SK-N-SH (cell line): ENCODE measurements around the gene CLEC2D. TPM values are rescaled to one million over a fixed set of nuclear protein-coding genes. Genes with fewer than 3 reads are reported as not detected.

Experiments
- CTCF ChIA-PET: fragments of 300-600, 350-600 bp; formaldehyde crosslinking; extraction: SDS; loops from one replicate; lab custom pipeline; 2021; lab: Yijun Ruan, JAX
- POLR2A ChIA-PET: fragments of 350-600 bp; sonication (Branson Sonifier 250); formaldehyde crosslinking; extraction: SDS; loops from one replicate; lab custom pipeline; 2020; ENCODE audit warnings: antibody characterized with exemption, inconsistent platforms; lab: Yijun Ruan, JAX
- DNase-seq: peaks from one replicate; pipeline ENCODE4 v3.0.0; 2012
- H2AFZ ChIP-seq: fragments of 200-600 bp; sonication (generic); 2 replicates; pipeline ENCODE4 v1.8.1; 2016; ENCODE audit warnings: antibody characterized with exemption, mild to moderate bottlenecking, low read depth
- H3F3A ChIP-seq: fragments of 200-600 bp; sonication (generic); replicated peaks from 2 replicates; pipeline ENCODE3; 2016; ENCODE audit warnings: antibody characterized with exemption, mild to moderate bottlenecking; ENCODE audit not compliant: insufficient read depth
- H3K27ac ChIP-seq, 2 experiments: fragments of 200-500 bp in 1 of 2; fragments of 200-600 bp in 1 of 2; sonication (Bioruptor generic) in 1 of 2; sonication (generic), shearing (Covaris generic) in 1 of 2; 2 replicates each; pipeline versions ENCODE4 v1.5.1 to v1.6.1; 2014 to 2016; ENCODE audit warnings: low read depth in 2 of 2, inconsistent platforms in 1 of 2, low read length in 1 of 2, mild to moderate bottlenecking in 1 of 2, mixed read lengths in 1 of 2
- H3K27me3 ChIP-seq: fragments of 200-600 bp; sonication (generic), shearing (Covaris generic); 2 replicates; pipeline ENCODE4 v1.6.1; 2016; ENCODE audit warnings: mixed run types; ENCODE audit not compliant: insufficient read depth
- H3K36me3 ChIP-seq, 2 experiments: fragments of 200-500 bp in 1 of 2; fragments of 200-600 bp in 1 of 2; sonication (Bioruptor generic) in 1 of 2; sonication (generic) in 1 of 2; replicated peaks in 1 of 2; 2 replicates each; pipeline versions ENCODE3 to v1.5.1; 2014 to 2016; ENCODE audit warnings: low read length in 1 of 2, mild to moderate bottlenecking in 1 of 2; ENCODE audit not compliant: insufficient read depth in 2 of 2, control insufficient read depth in 1 of 2
- H3K4me1 ChIP-seq, 2 experiments: fragments of 200-500 bp in 1 of 2; fragments of 200-600 bp in 1 of 2; sonication (Bioruptor generic) in 1 of 2; sonication (generic), shearing (Covaris generic) in 1 of 2; 2 replicates each; pipeline versions ENCODE4 v1.5.1 to v1.6.1; 2014 to 2016; ENCODE audit warnings: low read depth in 1 of 2, low read length in 1 of 2, mixed run types in 1 of 2; ENCODE audit not compliant: insufficient read depth in 2 of 2, control insufficient read depth in 1 of 2
- H3K4me2 ChIP-seq: fragments of 200-600 bp; sonication (generic), shearing (Covaris generic); 2 replicates; pipeline ENCODE4 v1.6.1; 2017; ENCODE audit warnings: mixed run types
- H3K4me3 ChIP-seq, 2 experiments: fragments of 200-500 bp in 1 of 2; fragments of 200-600 bp in 1 of 2; sonication (Bioruptor generic) in 1 of 2; sonication (generic), shearing (Covaris generic) in 1 of 2; 2 replicates each; pipeline versions ENCODE4 v1.5.1 to v1.8.1; 2014 to 2016; ENCODE audit warnings: low read depth in 2 of 2, inconsistent platforms in 1 of 2, low read length in 1 of 2, mild to moderate bottlenecking in 1 of 2, mixed read lengths in 1 of 2, moderate library complexity in 1 of 2
- H3K79me2 ChIP-seq: fragments of 200-600 bp; sonication (generic); 2 replicates; pipeline ENCODE4 v1.8.1; 2017; ENCODE audit warnings: mild to moderate bottlenecking; ENCODE audit not compliant: insufficient read depth
- H3K9ac ChIP-seq: fragments of 200-600 bp; sonication (generic); 2 replicates; pipeline ENCODE4 v1.6.1; 2017; ENCODE audit warnings: mixed run types
- H3K9me2 ChIP-seq: fragments of 200-600 bp; sonication (generic); 2 replicates; pipeline ENCODE4 v1.6.1; 2017; ENCODE audit warnings: mixed run types
- H3K9me3 ChIP-seq: fragments of 200-600 bp; sonication (generic); 2 replicates; pipeline ENCODE4 v1.6.1; 2017; ENCODE audit warnings: mixed run types, mild to moderate bottlenecking, moderate library complexity
- H4K20me1 ChIP-seq: fragments of 200-600 bp; sonication (generic); 2 replicates; pipeline ENCODE4 v1.6.1; 2017; ENCODE audit warnings: mild to moderate bottlenecking, mixed run types; ENCODE audit not compliant: insufficient read depth
- CHD2 ChIP-seq: fragments of 150-350 bp; IDR thresholded peaks from 2 replicates; pipeline ENCODE4 v1.6.1; 2018; ENCODE audit warnings: low read length; ENCODE audit not compliant: partially characterized antibody
- EP300 ChIP-seq, 2 experiments: IDR thresholded peaks; 2 replicates each; pipeline versions ENCODE4 v1.4.0 to v1.6.1; 2012; ENCODE audit warnings: borderline replicate concordance in 1 of 2, low read depth in 1 of 2, low read length in 1 of 2
- EZH2phosphoT487 ChIP-seq: fragments of 200-600 bp; sonication (generic); IDR thresholded peaks from 2 replicates; pipeline ENCODE4 v1.6.1; 2017; ENCODE audit warnings: low read depth, mixed run types, mild to moderate bottlenecking, antibody characterized with exemption, moderate library complexity, borderline replicate concordance
- FOXJ3 ChIP-seq: sonication (generic); formaldehyde crosslinking; IDR thresholded peaks from 2 replicates; pipeline ENCODE4 v1.5.1; 2020; ENCODE audit warnings: mild to moderate bottlenecking, missing genetic modification reagents
- FOXM1 ChIP-seq: IDR thresholded peaks from 2 replicates; pipeline ENCODE4 v1.4.0; 2012; ENCODE audit warnings: low read depth, mild to moderate bottlenecking
- GATA2 ChIP-seq: sonication (generic); formaldehyde crosslinking; IDR thresholded peaks from 2 replicates; pipeline ENCODE4 v1.5.0; 2020; ENCODE audit warnings: mild to moderate bottlenecking, missing genetic modification reagents
- JUND ChIP-seq: IDR thresholded peaks from 2 replicates; pipeline ENCODE4 v1.4.0; 2012
- MXI1 ChIP-seq: IDR thresholded peaks from 2 replicates; pipeline ENCODE4 v1.6.1; 2012; ENCODE audit warnings: mild to moderate bottlenecking, low read depth, low read length, improper control_type of control experiment
- NFIC ChIP-seq: IDR thresholded peaks from 2 replicates; pipeline ENCODE4 v1.4.0; 2012; ENCODE audit warnings: borderline replicate concordance
- POLR2AphosphoS5 ChIP-seq: IDR thresholded peaks from 2 replicates; pipeline ENCODE4 v1.6.1; 2012; ENCODE audit warnings: low read depth, low read length
- RFX5 ChIP-seq: IDR thresholded peaks from 2 replicates; pipeline ENCODE4 v1.6.1; 2012; ENCODE audit warnings: mild to moderate bottlenecking, improper control_type of control experiment, low read length
- TAF1 ChIP-seq: IDR thresholded peaks from 2 replicates; pipeline ENCODE4 v1.6.1; 2012; ENCODE audit warnings: low read depth, mild to moderate bottlenecking, low read length, moderate library complexity, borderline replicate concordance
- TCF12 ChIP-seq: IDR thresholded peaks from 2 replicates; pipeline ENCODE4 v1.4.0; 2012
- YY1 ChIP-seq: IDR thresholded peaks from 2 replicates; pipeline ENCODE4 v1.4.0; 2012; ENCODE audit warnings: low read depth, mild to moderate bottlenecking
- polyA plus RNA-seq, 3 experiments: library from polyadenylated mRNA; depleted of rRNA; stranded (reverse); fragments of >200 nt; gene quantifications; 2 replicates each; pipeline ENCODE4 v1.2.3, GENCODE V29; 2012
- TF ChIP-seq, protein P1 (sequence below): fragments of 150-350 bp; IDR thresholded peaks from 2 replicates; pipeline ENCODE4 v1.6.1; 2016; ENCODE audit warnings: mild to moderate bottlenecking, low read depth, low read length
- TF ChIP-seq, protein P2 (sequence below): fragments of 150-350 bp; IDR thresholded peaks from 2 replicates; pipeline ENCODE4 v1.6.1; 2017; ENCODE audit warnings: antibody characterized with exemption, low read length, low read depth, borderline replicate concordance
- TF ChIP-seq, protein P3 (sequence below): IDR thresholded peaks from 2 replicates; pipeline ENCODE4 v1.4.0; 2012; ENCODE audit warnings: low read depth, borderline replicate concordance

Gene CLEC2D
- polyA plus RNA-seq, 1 of the 3 experiments (the other 2 are of a cell fraction), result 0.81 TPM

DNA sequence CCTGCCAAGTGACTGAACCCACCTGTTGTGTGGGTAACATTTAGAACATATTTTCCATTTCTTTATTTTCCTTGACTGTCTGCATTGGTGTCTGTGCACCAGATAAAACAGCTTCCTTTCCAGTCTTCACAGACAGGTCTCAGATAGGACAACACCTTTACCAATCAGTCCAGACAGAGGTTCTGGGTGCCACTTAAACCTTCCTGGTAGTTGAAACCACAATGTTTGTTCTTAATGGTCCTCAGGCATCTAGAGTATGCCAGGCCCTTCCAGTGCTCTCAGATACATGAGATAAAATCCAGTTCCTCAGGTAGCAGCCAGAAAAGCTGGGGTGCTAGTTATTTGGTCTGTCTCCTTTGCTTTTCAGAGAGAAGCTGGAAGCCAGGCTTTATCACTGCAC is 7.0 kb upstream of the CLEC2D start:
- Histone ChIP-seq H3K79me2 (no peaks in the 10 kb centered on the region), H3K9me3 (no peaks in the 10 kb centered on the region), H3K9me2 (no peaks in the 10 kb centered on the region), H3K4me3 (no peak overlapping the region), H3K4me2 (no peak overlapping the region), H3K27me3 (no peaks in the 10 kb centered on the region), H2AFZ (no peak overlapping the region), H3K27ac (no peak overlapping the region), H3K36me3 (peaks cover 13 to 19% of the 10 kb centered on the region in 2 experiments), H4K20me1 (no peaks in the 10 kb centered on the region), H3F3A (no peaks in the 10 kb centered on the region), H3K9ac (no peak overlapping the region), H3K4me1 (no peaks in the 10 kb centered on the region)
- CTCF ChIA-PET, result interaction anchor here (1.0 to 2.3 kb wide), 2 partner anchors 14 to 15 kb away, joined by 4 to 7 read pairs; no protein-coding TSS in a partner anchor
- TF ChIP-seq TAF1 (no peak), YY1 (no peak), JUND (no peak), POLR2AphosphoS5 (no peak), MXI1 (no peak), FOXM1 (no peak), RFX5 (no peak), TCF12 (no peak), CHD2 (no peak), EZH2phosphoT487 (no peak), NFIC (no peak), GATA2 (CRISPR knock-in tag) (no peak), EP300 (IDR thresholded peaks at IDR 0.05; ENCODE audit: borderline replicate concordance in 1 of 2, low read depth in 1 of 2, low read length in 1 of 2) (no peak), FOXJ3 (CRISPR knock-in tag) (no peak)
- TF ChIP-seq, protein P1, sequence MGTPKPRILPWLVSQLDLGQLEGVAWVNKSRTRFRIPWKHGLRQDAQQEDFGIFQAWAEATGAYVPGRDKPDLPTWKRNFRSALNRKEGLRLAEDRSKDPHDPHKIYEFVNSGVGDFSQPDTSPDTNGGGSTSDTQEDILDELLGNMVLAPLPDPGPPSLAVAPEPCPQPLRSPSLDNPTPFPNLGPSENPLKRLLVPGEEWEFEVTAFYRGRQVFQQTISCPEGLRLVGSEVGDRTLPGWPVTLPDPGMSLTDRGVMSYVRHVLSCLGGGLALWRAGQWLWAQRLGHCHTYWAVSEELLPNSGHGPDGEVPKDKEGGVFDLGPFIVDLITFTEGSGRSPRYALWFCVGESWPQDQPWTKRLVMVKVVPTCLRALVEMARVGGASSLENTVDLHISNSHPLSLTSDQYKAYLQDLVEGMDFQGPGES, result no peak
- TF ChIP-seq, protein P2, sequence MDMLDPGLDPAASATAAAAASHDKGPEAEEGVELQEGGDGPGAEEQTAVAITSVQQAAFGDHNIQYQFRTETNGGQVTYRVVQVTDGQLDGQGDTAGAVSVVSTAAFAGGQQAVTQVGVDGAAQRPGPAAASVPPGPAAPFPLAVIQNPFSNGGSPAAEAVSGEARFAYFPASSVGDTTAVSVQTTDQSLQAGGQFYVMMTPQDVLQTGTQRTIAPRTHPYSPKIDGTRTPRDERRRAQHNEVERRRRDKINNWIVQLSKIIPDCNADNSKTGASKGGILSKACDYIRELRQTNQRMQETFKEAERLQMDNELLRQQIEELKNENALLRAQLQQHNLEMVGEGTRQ, result no peak
- TF ChIP-seq, protein P3, sequence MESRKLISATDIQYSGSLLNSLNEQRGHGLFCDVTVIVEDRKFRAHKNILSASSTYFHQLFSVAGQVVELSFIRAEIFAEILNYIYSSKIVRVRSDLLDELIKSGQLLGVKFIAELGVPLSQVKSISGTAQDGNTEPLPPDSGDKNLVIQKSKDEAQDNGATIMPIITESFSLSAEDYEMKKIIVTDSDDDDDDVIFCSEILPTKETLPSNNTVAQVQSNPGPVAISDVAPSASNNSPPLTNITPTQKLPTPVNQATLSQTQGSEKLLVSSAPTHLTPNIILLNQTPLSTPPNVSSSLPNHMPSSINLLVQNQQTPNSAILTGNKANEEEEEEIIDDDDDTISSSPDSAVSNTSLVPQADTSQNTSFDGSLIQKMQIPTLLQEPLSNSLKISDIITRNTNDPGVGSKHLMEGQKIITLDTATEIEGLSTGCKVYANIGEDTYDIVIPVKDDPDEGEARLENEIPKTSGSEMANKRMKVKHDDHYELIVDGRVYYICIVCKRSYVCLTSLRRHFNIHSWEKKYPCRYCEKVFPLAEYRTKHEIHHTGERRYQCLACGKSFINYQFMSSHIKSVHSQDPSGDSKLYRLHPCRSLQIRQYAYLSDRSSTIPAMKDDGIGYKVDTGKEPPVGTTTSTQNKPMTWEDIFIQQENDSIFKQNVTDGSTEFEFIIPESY, result no peak
- POLR2A ChIA-PET, result no interaction called here
- no peak for DNase-seq
